ENCODE results near the gene MUC3A.
"Not testable (repeated sequence)": the region's sequence is repeated elsewhere in the genome, so short reads cannot be mapped to it uniquely, and the experiment has no call there.

DNA sequence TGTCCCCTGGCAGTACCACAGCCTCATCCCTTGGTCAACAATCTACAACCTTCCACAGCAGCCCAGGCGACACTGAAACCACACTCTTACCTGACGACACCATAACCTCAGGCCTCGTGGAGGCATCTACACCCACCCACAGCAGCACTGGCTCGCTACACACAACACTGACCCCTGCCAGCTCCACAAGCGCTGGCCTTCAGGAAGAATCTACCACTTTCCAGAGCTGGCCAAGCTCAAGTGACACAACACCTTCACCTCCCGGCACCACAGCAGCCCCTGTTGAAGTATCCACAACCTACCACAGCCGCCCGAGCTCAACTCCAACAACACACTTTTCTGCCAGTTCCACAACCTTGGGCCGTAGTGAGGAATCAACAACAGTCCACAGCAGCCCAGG is 50.0 kb downstream of the MUC3A start:
- not testable (repeated sequence) for TF ChIP-seq POLR2A (IDR thresholded peaks at IDR 0.05; ENCODE audit: extremely low read depth, insufficient read length)
- TF ChIP-seq, protein P1, sequence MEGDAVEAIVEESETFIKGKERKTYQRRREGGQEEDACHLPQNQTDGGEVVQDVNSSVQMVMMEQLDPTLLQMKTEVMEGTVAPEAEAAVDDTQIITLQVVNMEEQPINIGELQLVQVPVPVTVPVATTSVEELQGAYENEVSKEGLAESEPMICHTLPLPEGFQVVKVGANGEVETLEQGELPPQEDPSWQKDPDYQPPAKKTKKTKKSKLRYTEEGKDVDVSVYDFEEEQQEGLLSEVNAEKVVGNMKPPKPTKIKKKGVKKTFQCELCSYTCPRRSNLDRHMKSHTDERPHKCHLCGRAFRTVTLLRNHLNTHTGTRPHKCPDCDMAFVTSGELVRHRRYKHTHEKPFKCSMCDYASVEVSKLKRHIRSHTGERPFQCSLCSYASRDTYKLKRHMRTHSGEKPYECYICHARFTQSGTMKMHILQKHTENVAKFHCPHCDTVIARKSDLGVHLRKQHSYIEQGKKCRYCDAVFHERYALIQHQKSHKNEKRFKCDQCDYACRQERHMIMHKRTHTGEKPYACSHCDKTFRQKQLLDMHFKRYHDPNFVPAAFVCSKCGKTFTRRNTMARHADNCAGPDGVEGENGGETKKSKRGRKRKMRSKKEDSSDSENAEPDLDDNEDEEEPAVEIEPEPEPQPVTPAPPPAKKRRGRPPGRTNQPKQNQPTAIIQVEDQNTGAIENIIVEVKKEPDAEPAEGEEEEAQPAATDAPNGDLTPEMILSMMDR (IDR thresholded peaks at IDR 0.05; ENCODE audit: low read depth, low read length) = not testable (repeated sequence)

Measured in NB4 (cell line).